Bladder microvascular endothelial cell (primary cell): ENCODE measurements around the gene RDH16. TPM values are rescaled to one million over a fixed set of nuclear protein-coding genes. Genes with fewer than 3 reads are reported as not detected.

Experiments used
- total RNA-seq: library from RNA; depleted of rRNA; stranded (reverse); fragments of >200 nt; gene quantifications from 2 replicates; pipeline ENCODE4 v1.2.3, GENCODE V29; 2014

The RDH16 gene
- total RNA-seq, result under 0.01 and 0.19 TPM in 2 replicates

GRCh38 chr12:56957229-56958052 lies at the start of gene RDH16:
RDH16 (minus strand) TSS chr12:56957608; CDS start chr12:56957462, 146 bp downstream.

GRCh38 chr12:57005980-57006808 lies 48.8 kb upstream of the RDH16 start, which contains the start of gene ZBTB39:
ZBTB39 (minus strand) TSS chr12:57006546; CDS start chr12:57004917, 1,629 bp downstream.

DNA sequence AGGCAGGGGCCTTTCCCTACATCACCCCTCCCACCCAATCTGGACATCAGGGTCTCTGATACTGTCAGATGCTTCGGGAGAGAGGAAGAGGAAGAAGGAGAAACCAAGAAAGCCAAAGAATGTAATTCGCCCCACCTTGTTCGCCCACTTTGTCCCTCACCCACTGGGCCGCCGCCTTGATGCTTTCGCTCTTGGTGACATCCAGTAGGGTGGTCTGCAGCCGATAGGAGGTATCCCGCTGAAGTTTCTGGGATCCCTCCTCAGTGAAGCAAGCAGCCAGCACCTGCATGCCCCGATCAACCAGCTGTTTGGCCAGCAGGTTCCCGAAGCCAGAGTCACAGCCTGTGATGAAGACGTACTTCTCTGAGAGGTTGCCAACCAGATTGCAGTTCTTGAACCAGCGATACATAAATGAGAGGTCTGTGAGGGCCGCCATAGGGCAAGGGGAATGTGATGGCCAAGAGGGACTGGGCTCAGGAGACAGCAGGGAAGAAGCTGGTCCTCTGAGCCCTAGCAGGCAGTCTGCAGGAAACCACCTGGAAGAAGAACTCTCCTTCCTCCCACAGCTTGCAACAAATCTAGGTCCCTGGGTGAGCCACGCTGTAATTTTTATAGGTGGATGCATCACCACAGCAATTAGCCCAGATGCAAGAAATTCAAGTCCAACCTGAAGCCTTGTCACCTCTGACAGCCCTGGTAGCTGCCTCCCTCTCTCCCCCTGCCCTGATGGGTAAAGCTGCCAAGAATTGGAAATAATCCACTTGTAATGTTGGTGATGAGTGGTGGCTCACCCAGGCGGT lies 23.4 kb downstream of the RDH16 start, which contains the start of gene SDR9C7:
Gene SDR9C7 (minus strand): TSS at position 583 of the 800 bp plus-strand sequence. CDS start 147 bp downstream, at position 436.

Other genes starting within 250 kb of the RDH16 start
- gene NACA, start 232.3 kb downstream of the RDH16 start, total RNA-seq, result 817 and 977 TPM in 2 replicates
- gene PRIM1, start 205.3 kb downstream of the RDH16 start, total RNA-seq, result 6.8 and 7.8 TPM in 2 replicates
- under 0.01 and 0.38 TPM in 2 replicates for gene HSD17B6, start 194.3 kb downstream of the RDH16 start, total RNA-seq
- gene SDR9C7, start 23.2 kb downstream of the RDH16 start, total RNA-seq, result not detected in 2 replicates
- 4.0 and 10.8 TPM in 2 replicates for gene ZBTB39, start 48.9 kb upstream of the RDH16 start, total RNA-seq
- gene TAC3, start 58.9 kb upstream of the RDH16 start, total RNA-seq, result not detected in 2 replicates
- 0.06 TPM in 1 of 2 replicates, not detected in the other for gene MYO1A, start 92.5 kb upstream of the RDH16 start, total RNA-seq
- 6.5 and 12.8 TPM in 2 replicates for gene NEMP1, start 121.2 kb upstream of the RDH16 start, total RNA-seq
- gene NAB2, start 131.5 kb upstream of the RDH16 start, total RNA-seq, result 11.7 and 15.3 TPM in 2 replicates
- gene STAT6, start 153.8 kb upstream of the RDH16 start, total RNA-seq, result 49.7 and 63.9 TPM in 2 replicates
- gene LRP1, start 170.9 kb upstream of the RDH16 start, total RNA-seq, result 3.2 and 4.6 TPM in 2 replicates
- gene LRP1-AS, start 190.0 kb upstream of the RDH16 start, total RNA-seq, result not detected in 2 replicates